ENCODE data around the gene C1QTNF6. TPM values are rescaled to one million over a fixed set of nuclear protein-coding genes. Genes with fewer than 3 reads are reported as not detected.

The C1QTNF6 gene
- polyA plus RNA-seq, 1 donor from 2014 or later: 5.3 TPM

- Histone ChIP-seq H3K9me3 (ENCODE audit: low read length) (no peaks in the 10 kb centered on the region), H3K9ac (ENCODE audit: low read length) (no peak overlapping the region), H3K4me2 (ENCODE audit: low read length) (no peak overlapping the region), H3K4me3 (ENCODE audit: low read length) (no peak overlapping the region), H4K20me1 (ENCODE audit: insufficient read depth) (no peaks in the 10 kb centered on the region), H3K27me3 (ENCODE audit: insufficient read depth, low read depth, low read length) (no peaks in the 10 kb centered on the region), H3K27ac (ENCODE audit: low read length) (no peak overlapping the region), H3K36me3 (ENCODE audit: insufficient read depth, low read length) (no peaks in the 10 kb centered on the region), H3K79me2 (replicated peaks; ENCODE audit: insufficient read depth, low read length) (no peaks in the 10 kb centered on the region), H3F3A (ENCODE audit: insufficient read depth, low read length, poor library complexity, severe bottlenecking) (no peaks in the 10 kb centered on the region), H3K9me2 (ENCODE audit: insufficient read depth, low read length) (no peaks in the 10 kb centered on the region), H2AFZ (ENCODE audit: low read depth, low read length) (no peak overlapping the region)
- TF ChIP-seq RAD21 (conservative IDR thresholded peaks at IDR 0.05): no peak
- no peak for TF ChIP-seq CTCF (IDR thresholded peaks at IDR 0.05; ENCODE audit: poor library complexity, severe bottlenecking)
- TF ChIP-seq EZH2 (IDR thresholded peaks at IDR 0.05; ENCODE audit: borderline replicate concordance, insufficient read depth, low read length, poor library complexity, severe bottlenecking): no peak
- no peak for TF ChIP-seq MXI1 (conservative IDR thresholded peaks at IDR 0.05; ENCODE audit: poor library complexity, severe bottlenecking)
- no peak for TF ChIP-seq POLR2AphosphoS5 (IDR thresholded peaks at IDR 0.05)
- no peak for TF ChIP-seq SMC3 (conservative IDR thresholded peaks at IDR 0.05; ENCODE audit: poor library complexity)
- no peak for TF ChIP-seq REST (IDR thresholded peaks at IDR 0.05; ENCODE audit: borderline replicate concordance)
- TF ChIP-seq TAF1 (IDR thresholded peaks at IDR 0.05; ENCODE audit: low read depth): no peak
- TF ChIP-seq EP300 (conservative IDR thresholded peaks at IDR 0.05; ENCODE audit: poor library complexity, severe bottlenecking): no peak
Observed at GRCh38 chr22:37230673-37231405, 42.8 kb upstream of the C1QTNF6 start.

- Histone ChIP-seq H3K4me2 (ENCODE audit: low read length) (no peak overlapping the region), H4K20me1 (ENCODE audit: insufficient read depth) (no peaks in the 10 kb centered on the region), H3K27me3 (ENCODE audit: insufficient read depth, low read depth, low read length) (no peaks in the 10 kb centered on the region), H3K9me3 (ENCODE audit: low read length) (no peaks in the 10 kb centered on the region), H3F3A (ENCODE audit: insufficient read depth, low read length, poor library complexity, severe bottlenecking) (no peaks in the 10 kb centered on the region), H2AFZ (ENCODE audit: low read depth, low read length) (no peak overlapping the region), H3K9ac (ENCODE audit: low read length) (no peak overlapping the region), H3K27ac (ENCODE audit: low read length) (no peak overlapping the region), H3K9me2 (ENCODE audit: insufficient read depth, low read length) (no peaks in the 10 kb centered on the region), H3K4me3 (ENCODE audit: low read length) (no peak overlapping the region), H3K79me2 (replicated peaks; ENCODE audit: insufficient read depth, low read length) (no peaks in the 10 kb centered on the region), H3K36me3 (ENCODE audit: insufficient read depth, low read length) (no peaks in the 10 kb centered on the region)
- TF ChIP-seq MXI1 (conservative IDR thresholded peaks at IDR 0.05; ENCODE audit: poor library complexity, severe bottlenecking): no peak
Observed at GRCh38 chr22:37229805-37230672, 42.0 kb upstream of the C1QTNF6 start.

All from neural cell (in vitro differentiated cells).